Measurements from ENCODE around the gene RAP2C.
"Not testable (repeated sequence)": the region's sequence is repeated elsewhere in the genome, so short reads cannot be mapped to it uniquely, and the experiment has no call there.

RAP2C gene

GRCh38 chrX:132207996-132208395 is 11.3 kb downstream of the RAP2C start:
- DNase-seq, result no peak
- in situ Hi-C loops (cut with HindIII; ENCODE audit: low pct_ligation_motif_present, low pct_unique_long_range_greater_than_20kb, low sequenced_read_pairs), result no loop called here

GRCh38 chrX:132206259-132206658 is 13.0 kb downstream of the RAP2C start:
- in situ Hi-C loops (cut with HindIII; ENCODE audit: low pct_ligation_motif_present, low pct_unique_long_range_greater_than_20kb, low sequenced_read_pairs), result no loop called here
- DNase-seq, result no peak

GRCh38 chrX:132204629-132205028 is 14.6 kb downstream of the RAP2C start:
- in situ Hi-C loops (cut with HindIII; ENCODE audit: low pct_ligation_motif_present, low pct_unique_long_range_greater_than_20kb, low sequenced_read_pairs), result no loop called here
- no peak for DNase-seq

GRCh38 chrX:132200976-132201375 is 18.3 kb downstream of the RAP2C start:
- DNase-seq, result no peak
- in situ Hi-C loops (cut with HindIII; ENCODE audit: low pct_ligation_motif_present, low pct_unique_long_range_greater_than_20kb, low sequenced_read_pairs), result no loop called here

GRCh38 chrX:132199941-132200340 is 19.3 kb downstream of the RAP2C start:
- in situ Hi-C loops (cut with HindIII; ENCODE audit: low pct_ligation_motif_present, low pct_unique_long_range_greater_than_20kb, low sequenced_read_pairs), result no loop called here
- DNase-seq, result no peak

GRCh38 chrX:132193872-132194574 is 25.2 kb downstream of the RAP2C start:
- no peak for DNase-seq
- in situ Hi-C loops (cut with HindIII; ENCODE audit: low pct_ligation_motif_present, low pct_unique_long_range_greater_than_20kb, low sequenced_read_pairs), result no loop called here

GRCh38 chrX:132191938-132192337 is 27.3 kb downstream of the RAP2C start:
- in situ Hi-C loops (cut with HindIII; ENCODE audit: low pct_ligation_motif_present, low pct_unique_long_range_greater_than_20kb, low sequenced_read_pairs), result no loop called here
- no peak for DNase-seq

- in situ Hi-C loops (cut with HindIII; ENCODE audit: low pct_ligation_motif_present, low pct_unique_long_range_greater_than_20kb, low sequenced_read_pairs), result no loop called here
- no peak for DNase-seq
Measured at GRCh38 chrX:132188175-132188574, 31.1 kb downstream of the RAP2C start.

- DNase-seq, result no peak
- in situ Hi-C loops (cut with HindIII; ENCODE audit: low pct_ligation_motif_present, low pct_unique_long_range_greater_than_20kb, low sequenced_read_pairs), result no loop called here
Measured at GRCh38 chrX:132187451-132187850, 31.8 kb downstream of the RAP2C start.

GRCh38 chrX:132184871-132185270 is 34.4 kb downstream of the RAP2C start:
- DNase-seq, result no peak
- in situ Hi-C loops (cut with HindIII; ENCODE audit: low pct_ligation_motif_present, low pct_unique_long_range_greater_than_20kb, low sequenced_read_pairs), result no loop called here

GRCh38 chrX:132181364-132181763 is 37.9 kb downstream of the RAP2C start:
- in situ Hi-C loops (cut with HindIII; ENCODE audit: low pct_ligation_motif_present, low pct_unique_long_range_greater_than_20kb, low sequenced_read_pairs), result no loop called here

GRCh38 chrX:132180929-132181328 is 38.3 kb downstream of the RAP2C start:
- in situ Hi-C loops (cut with HindIII; ENCODE audit: low pct_ligation_motif_present, low pct_unique_long_range_greater_than_20kb, low sequenced_read_pairs), result no loop called here

More at GRCh38 chrX:132181364-132181763, 37.9 kb downstream of the RAP2C start:
- no peak for DNase-seq

GRCh38 chrX:132173647-132174046 is 45.6 kb downstream of the RAP2C start:
- no peak for DNase-seq
- in situ Hi-C loops (cut with HindIII; ENCODE audit: low pct_ligation_motif_present, low pct_unique_long_range_greater_than_20kb, low sequenced_read_pairs), result no loop called here

More at GRCh38 chrX:132180929-132181328, 38.3 kb downstream of the RAP2C start:
- no peak for DNase-seq

- DNase-seq, result no peak
- in situ Hi-C loops (cut with HindIII; ENCODE audit: low pct_ligation_motif_present, low pct_unique_long_range_greater_than_20kb, low sequenced_read_pairs), result no loop called here
Measured at GRCh38 chrX:132171881-132172280, 47.4 kb downstream of the RAP2C start.

- no peak for DNase-seq
- in situ Hi-C loops (cut with HindIII; ENCODE audit: low pct_ligation_motif_present, low pct_unique_long_range_greater_than_20kb, low sequenced_read_pairs), result no loop called here
Measured at GRCh38 chrX:132171478-132171877, 47.8 kb downstream of the RAP2C start.

- no peak for DNase-seq
- in situ Hi-C loops (cut with HindIII; ENCODE audit: low pct_ligation_motif_present, low pct_unique_long_range_greater_than_20kb, low sequenced_read_pairs), result no loop called here
Measured at GRCh38 chrX:132169554-132169953, 49.7 kb downstream of the RAP2C start.

GRCh38 chrX:132165651-132166050 is 53.6 kb downstream of the RAP2C start:
- no peak for DNase-seq
- in situ Hi-C loops (cut with HindIII; ENCODE audit: low pct_ligation_motif_present, low pct_unique_long_range_greater_than_20kb, low sequenced_read_pairs), result no loop called here

GRCh38 chrX:132165005-132165404 is 54.2 kb downstream of the RAP2C start:
- DNase-seq, result no peak
- in situ Hi-C loops (cut with HindIII; ENCODE audit: low pct_ligation_motif_present, low pct_unique_long_range_greater_than_20kb, low sequenced_read_pairs), result no loop called here

- DNase-seq; in situ Hi-C loops (cut with HindIII; ENCODE audit: low pct_ligation_motif_present, low pct_unique_long_range_greater_than_20kb, low sequenced_read_pairs): not testable (repeated sequence)
Measured at GRCh38 chrX:132163094-132163493, 56.2 kb downstream of the RAP2C start.

- in situ Hi-C loops (cut with HindIII; ENCODE audit: low pct_ligation_motif_present, low pct_unique_long_range_greater_than_20kb, low sequenced_read_pairs), result no loop called here
Measured at GRCh38 chrX:132153166-132153565, 66.1 kb downstream of the RAP2C start.

More at GRCh38 chrX:132153166-132153565, 66.1 kb downstream of the RAP2C start:
- DNase-seq, result no peak
